Ectodermal cell (in vitro differentiated cells): ENCODE measurements around the gene KCNK13.

Source experiments
- H3K27ac ChIP-seq: 2 replicates; pipeline ENCODE4 v1.7.0; 2013; ENCODE audit warnings: mild to moderate bottlenecking, low read depth, low read length; ENCODE audit not compliant: insufficient read depth, poor library complexity, severe bottlenecking
- H3K27me3 ChIP-seq: 2 replicates; pipeline ENCODE4 v1.7.0; 2013; ENCODE audit warnings: mild to moderate bottlenecking, low read length; ENCODE audit not compliant: insufficient read depth, control insufficient read depth, poor library complexity, severe bottlenecking
- H3K36me3 ChIP-seq: one replicate; pipeline ENCODE4 v1.7.0; 2013; ENCODE audit warnings: low read length; ENCODE audit not compliant: control insufficient read depth, insufficient read depth
- H3K4me1 ChIP-seq: one replicate; pipeline ENCODE4 v1.7.0; 2013; ENCODE audit warnings: low read length; ENCODE audit not compliant: control insufficient read depth, insufficient read depth
- H3K4me3 ChIP-seq: 2 replicates; pipeline ENCODE4 v1.7.0; 2013; ENCODE audit warnings: low read depth, low read length, control low read depth; ENCODE audit not compliant: insufficient read depth
- H3K9me3 ChIP-seq: 2 replicates; pipeline ENCODE4 v1.7.0; 2013; ENCODE audit warnings: mild to moderate bottlenecking, low read length, moderate library complexity; ENCODE audit not compliant: control insufficient read depth
- WGBS, 2 experiments: methylation state at CpG; one replicate each; pipeline ENCODE4 v1.1.7; 2013; ENCODE audit warnings: missing lambda C conversion rate in 2 of 2; 5-methylcytosine and 5-hydroxymethylcytosine counted together

KCNK13 gene

GRCh38 chr14:90154110-90154509, 92.3 kb downstream of the KCNK13 start:
- no peak overlapping the region for H3K4me3 ChIP-seq
- no peaks in the 10 kb centered on the region for H3K36me3 ChIP-seq
- H3K4me1 ChIP-seq, result no peaks in the 10 kb centered on the region
- H3K27ac ChIP-seq, result no peak overlapping the region
- H3K27me3 ChIP-seq, result no peaks in the 10 kb centered on the region
- no peaks in the 10 kb centered on the region for H3K9me3 ChIP-seq

- H3K27me3 ChIP-seq, result no peaks in the 10 kb centered on the region
- H3K4me3 ChIP-seq, result no peak overlapping the region
- no peaks in the 10 kb centered on the region for H3K4me1 ChIP-seq
- WGBS, 2 experiments, result 75 to 80% methylated on average over 3 of the region's 3 CpGs
- H3K27ac ChIP-seq, result no peak overlapping the region
- no peaks in the 10 kb centered on the region for H3K9me3 ChIP-seq
- H3K36me3 ChIP-seq, result no peaks in the 10 kb centered on the region
Observed at GRCh38 chr14:90159146-90159545, 97.4 kb downstream of the KCNK13 start.

- Histone ChIP-seq H3K36me3 (no peaks in the 10 kb centered on the region), H3K4me3 (no peak overlapping the region), H3K27me3 (no peaks in the 10 kb centered on the region), H3K27ac (no peak overlapping the region), H3K9me3 (no peaks in the 10 kb centered on the region), H3K4me1 (no peaks in the 10 kb centered on the region)
- WGBS, 2 experiments, result 50 to 66% methylated on average over 2 to 4 of the region's 4 CpGs
Observed at GRCh38 chr14:90159688-90160087, 97.9 kb downstream of the KCNK13 start.

- Histone ChIP-seq H3K9me3 (no peaks in the 10 kb centered on the region), H3K4me1 (no peaks in the 10 kb centered on the region), H3K27ac (no peak overlapping the region), H3K27me3 (no peaks in the 10 kb centered on the region), H3K4me3 (no peak overlapping the region), H3K36me3 (no peaks in the 10 kb centered on the region)
- WGBS, 2 experiments, result 86 to 98% methylated on average over 3 of the region's 3 CpGs
Observed at GRCh38 chr14:90161129-90161528, 99.3 kb downstream of the KCNK13 start.

- H3K9me3 ChIP-seq, result no peaks in the 10 kb centered on the region
- H3K4me1 ChIP-seq, result no peaks in the 10 kb centered on the region
- H3K27me3 ChIP-seq, result no peaks in the 10 kb centered on the region
- 92 to 93% methylated on average over 3 of the region's 4 CpGs for WGBS, 2 experiments
- no peak overlapping the region for H3K27ac ChIP-seq
- no peak overlapping the region for H3K4me3 ChIP-seq
- H3K36me3 ChIP-seq, result no peaks in the 10 kb centered on the region
Observed at GRCh38 chr14:90168425-90169105, 106.8 kb downstream of the KCNK13 start.

GRCh38 chr14:90175631-90176030, 113.8 kb downstream of the KCNK13 start:
- no peak overlapping the region for H3K27ac ChIP-seq
- no peaks in the 10 kb centered on the region for H3K36me3 ChIP-seq
- H3K27me3 ChIP-seq, result no peaks in the 10 kb centered on the region
- H3K9me3 ChIP-seq, result no peaks in the 10 kb centered on the region
- H3K4me3 ChIP-seq, result no peak overlapping the region
- H3K4me1 ChIP-seq, result no peaks in the 10 kb centered on the region
- WGBS, 2 experiments, result 97% methylated on average over 3 of the region's 3 CpGs

GRCh38 chr14:90177539-90178189, 115.9 kb downstream of the KCNK13 start:
- no peak overlapping the region for H3K4me3 ChIP-seq
- H3K27ac ChIP-seq, result no peak overlapping the region
- no peaks in the 10 kb centered on the region for H3K9me3 ChIP-seq
- WGBS, 2 experiments, result 84 to 89% methylated on average over 3 of the region's 3 CpGs
- H3K27me3 ChIP-seq, result no peaks in the 10 kb centered on the region
- H3K4me1 ChIP-seq, result no peaks in the 10 kb centered on the region
- H3K36me3 ChIP-seq, result no peaks in the 10 kb centered on the region

- Histone ChIP-seq H3K9me3 (no peaks in the 10 kb centered on the region), H3K4me1 (no peaks in the 10 kb centered on the region), H3K4me3 (no peak overlapping the region), H3K27me3 (no peaks in the 10 kb centered on the region), H3K36me3 (no peaks in the 10 kb centered on the region), H3K27ac (no peak overlapping the region)
- 88 to 90% methylated on average over 7 of the region's 7 CpGs for WGBS, 2 experiments
Observed at GRCh38 chr14:90179357-90179756, 117.6 kb downstream of the KCNK13 start.

GRCh38 chr14:90179809-90180779, 118.3 kb downstream of the KCNK13 start:
- Histone ChIP-seq H3K9me3 (no peaks in the 10 kb centered on the region), H3K27me3 (no peaks in the 10 kb centered on the region), H3K36me3 (no peaks in the 10 kb centered on the region), H3K27ac (no peak overlapping the region), H3K4me3 (no peak overlapping the region), H3K4me1 (no peaks in the 10 kb centered on the region)
- 92 to 93% methylated on average over 4 of the region's 4 CpGs for WGBS, 2 experiments

GRCh38 chr14:90184094-90184493, 122.3 kb downstream of the KCNK13 start:
- no peaks in the 10 kb centered on the region for H3K27me3 ChIP-seq
- 93 to 95% methylated on average over 14 of the region's 14 CpGs for WGBS, 2 experiments
- H3K4me1 ChIP-seq, result no peaks in the 10 kb centered on the region
- H3K9me3 ChIP-seq, result no peaks in the 10 kb centered on the region
- no peak overlapping the region for H3K4me3 ChIP-seq
- no peaks in the 10 kb centered on the region for H3K36me3 ChIP-seq
- H3K27ac ChIP-seq, result no peak overlapping the region
